GM19324 (cell line): Measurements from ENCODE around the gene CDH4.

Experiments used
- ATAC-seq: cut with Tn5 transposase; IDR thresholded peaks from one replicate; pipeline ENCODE4 v1.9.1; 2021; ENCODE audit warnings: mild to moderate bottlenecking, moderate library complexity; ENCODE audit not compliant: unreplicated experiment, low FRiP score

Gene CDH4

DNA sequence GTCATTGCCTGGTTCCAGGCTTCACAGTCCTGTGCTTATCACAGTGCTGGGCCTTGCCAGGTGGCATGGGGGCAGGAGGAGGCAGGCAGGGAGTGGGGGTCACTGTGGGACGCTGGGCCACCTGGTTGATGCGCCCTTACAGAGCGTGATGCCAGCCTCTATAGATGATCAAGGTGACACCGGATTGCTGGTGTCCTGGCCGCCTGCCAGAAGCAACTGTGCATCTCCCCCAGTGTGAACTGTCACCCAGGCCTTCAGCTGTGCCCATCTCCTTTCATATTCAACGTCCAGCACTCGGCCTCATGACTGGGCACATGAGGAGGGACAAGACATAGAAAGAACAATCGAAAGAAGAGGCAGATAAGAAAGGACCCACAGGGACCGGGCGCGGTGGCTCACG lies 494.7 kb downstream of the CDH4 start:
- ATAC-seq = no peak

DNA sequence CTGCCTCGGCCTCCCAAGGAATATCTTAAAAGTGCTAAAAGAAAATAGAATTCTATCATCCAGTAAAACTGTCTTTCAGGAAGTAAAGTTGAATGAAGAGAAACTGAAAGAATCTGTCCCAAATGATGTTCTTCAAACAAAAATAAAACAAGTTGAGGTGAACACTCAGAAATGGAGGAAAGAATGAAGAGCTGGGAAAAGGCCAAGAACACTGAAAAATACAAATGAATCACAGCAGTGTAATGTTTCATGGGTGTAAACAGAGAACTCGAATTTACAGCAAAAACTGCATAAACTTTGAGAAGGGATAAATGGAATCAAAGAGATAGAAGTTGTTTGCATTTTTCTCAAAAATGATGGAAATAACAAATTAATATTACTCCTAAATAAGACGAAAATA lies 496.3 kb downstream of the CDH4 start:
- ATAC-seq = no peak

DNA sequence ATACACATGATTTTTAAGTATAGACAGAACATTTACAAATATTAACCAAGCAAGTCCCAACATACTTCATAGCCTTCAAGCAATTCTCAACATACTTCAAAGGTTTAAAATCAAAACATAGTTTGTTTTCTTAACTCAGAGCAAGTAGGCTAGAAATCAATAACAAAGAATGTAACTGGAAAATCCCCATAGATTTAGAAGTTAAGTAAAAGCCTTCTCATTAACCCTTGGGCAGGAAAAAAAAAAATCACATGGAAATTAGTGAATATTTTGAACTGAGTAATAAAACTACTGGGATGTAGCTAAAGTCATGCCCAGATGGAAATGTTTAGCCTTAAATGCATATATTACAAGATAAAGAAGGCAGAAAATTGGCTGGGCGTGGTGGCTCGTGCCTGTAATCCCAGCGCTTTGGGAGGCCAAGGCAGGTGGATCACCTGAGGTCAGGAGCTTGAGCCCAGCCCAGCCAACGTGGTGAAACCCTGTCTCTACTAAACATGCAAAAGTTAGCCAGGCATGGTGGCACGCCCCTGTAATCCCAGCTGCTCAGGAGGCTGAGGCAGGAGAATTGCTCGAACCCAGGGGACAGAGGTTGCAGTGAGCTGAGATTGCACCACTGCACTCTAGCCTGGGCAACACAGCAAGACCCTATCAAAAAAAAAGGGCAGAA lies 497.5 kb downstream of the CDH4 start:
- no peak for ATAC-seq

DNA sequence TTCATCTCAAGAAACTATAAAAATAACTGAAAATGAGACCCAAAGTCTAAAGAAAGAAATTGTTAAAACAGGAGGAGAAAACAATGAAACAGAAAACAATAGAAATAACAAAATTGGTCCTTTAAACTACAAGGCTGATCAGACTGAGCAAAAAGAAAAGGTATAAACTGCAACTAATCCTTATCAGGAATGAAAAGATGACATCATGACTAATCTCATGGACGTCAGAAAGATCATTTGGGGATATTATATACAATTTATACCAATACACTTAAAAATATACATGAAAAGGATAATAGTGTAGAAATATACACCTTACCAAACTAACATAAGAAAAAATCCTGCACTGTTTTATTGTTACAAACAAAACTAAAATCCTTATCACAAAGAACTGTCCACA lies 498.0 kb downstream of the CDH4 start:
- no peak for ATAC-seq

DNA sequence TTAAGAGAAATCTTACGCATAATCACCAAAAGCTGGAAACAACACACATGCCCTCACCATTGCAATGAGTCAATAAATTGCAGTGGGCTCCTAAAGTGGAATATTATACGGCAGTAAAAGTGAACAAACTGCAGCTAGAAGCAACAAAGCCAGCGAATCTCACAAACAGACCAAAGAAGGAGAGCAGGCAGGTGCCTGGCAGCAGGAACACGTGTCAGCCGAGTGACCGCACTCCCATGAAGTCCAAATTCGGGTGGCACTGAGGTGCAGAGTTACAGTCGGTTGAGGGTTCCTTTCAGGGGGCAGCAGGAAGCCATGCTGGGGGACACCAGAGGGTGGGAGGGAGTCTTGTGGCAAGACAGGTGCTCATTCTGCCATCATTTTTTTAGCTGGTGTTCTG lies 500.5 kb downstream of the CDH4 start:
- no peak for ATAC-seq

DNA sequence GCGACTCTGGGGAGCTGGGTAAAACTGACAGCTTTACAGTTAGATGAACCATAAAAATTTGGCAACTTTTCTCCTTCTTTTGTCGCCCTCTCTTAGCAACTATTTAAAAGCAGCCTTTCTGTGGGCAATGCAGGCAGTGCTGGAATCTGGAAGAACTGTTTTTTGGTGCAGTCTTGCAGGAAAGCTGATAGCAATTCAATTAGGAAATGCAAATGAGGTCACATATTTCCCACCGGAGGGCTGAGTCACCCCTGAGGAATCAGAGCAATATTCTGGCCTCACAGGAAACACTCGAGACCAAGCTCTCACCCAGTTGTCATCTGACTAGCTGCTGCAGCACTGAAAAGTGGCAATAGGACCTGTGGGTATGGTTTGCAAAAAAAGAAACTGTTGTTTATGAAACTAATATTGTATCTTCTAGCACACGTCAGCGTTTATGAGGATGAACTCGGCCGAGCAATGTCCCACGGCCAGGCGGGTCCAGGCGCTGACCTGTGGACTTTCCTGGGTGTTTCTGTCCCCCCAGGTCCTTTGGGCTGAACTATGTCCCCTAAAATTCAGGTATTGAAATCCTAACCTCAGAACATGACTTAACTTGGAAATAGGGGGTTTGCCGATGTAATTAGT lies 501.4 kb downstream of the CDH4 start:
- no peak for ATAC-seq

DNA sequence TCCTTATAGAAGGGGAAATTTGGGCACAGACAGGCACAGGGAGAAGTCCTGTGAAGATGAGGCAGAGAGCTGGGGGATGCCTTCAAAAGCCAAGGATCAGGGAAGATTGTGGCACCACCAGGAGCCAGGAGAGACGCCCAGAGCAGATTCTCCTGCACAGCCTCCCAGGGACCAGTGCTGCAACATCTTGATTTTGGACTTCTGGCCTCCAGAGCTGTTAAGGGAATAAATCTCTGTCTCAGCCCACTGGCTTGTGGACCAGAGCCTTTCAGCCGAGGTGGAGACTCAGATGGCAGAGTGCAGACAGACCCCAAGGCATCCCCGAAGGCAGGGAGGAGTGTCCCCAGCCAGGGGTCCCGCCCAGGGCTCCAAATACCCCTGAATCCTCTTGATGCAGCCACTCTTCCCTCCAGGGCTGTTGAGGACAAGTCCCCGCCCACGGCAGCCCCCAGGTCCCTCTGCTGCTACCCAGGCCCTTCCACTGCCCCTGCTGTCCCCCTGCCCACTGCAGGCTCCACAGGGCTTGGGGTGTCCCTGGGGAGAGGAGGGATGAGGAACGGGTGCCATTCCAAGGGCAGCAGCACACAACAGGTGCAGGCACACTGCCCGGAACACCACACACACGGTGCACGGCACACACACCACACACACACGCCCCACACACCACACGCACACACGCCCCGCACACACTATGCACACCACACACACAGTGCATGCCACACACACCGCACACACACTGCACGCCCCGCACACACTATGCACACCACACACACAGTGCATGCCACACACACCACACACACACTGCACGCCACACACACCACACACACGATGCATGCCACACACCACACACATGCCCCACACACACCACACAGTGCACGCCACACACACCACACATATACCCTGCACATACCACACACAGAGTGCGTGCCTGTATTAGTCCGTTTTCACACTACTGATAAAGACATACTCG lies 502.2 kb downstream of the CDH4 start:
- no peak for ATAC-seq

DNA sequence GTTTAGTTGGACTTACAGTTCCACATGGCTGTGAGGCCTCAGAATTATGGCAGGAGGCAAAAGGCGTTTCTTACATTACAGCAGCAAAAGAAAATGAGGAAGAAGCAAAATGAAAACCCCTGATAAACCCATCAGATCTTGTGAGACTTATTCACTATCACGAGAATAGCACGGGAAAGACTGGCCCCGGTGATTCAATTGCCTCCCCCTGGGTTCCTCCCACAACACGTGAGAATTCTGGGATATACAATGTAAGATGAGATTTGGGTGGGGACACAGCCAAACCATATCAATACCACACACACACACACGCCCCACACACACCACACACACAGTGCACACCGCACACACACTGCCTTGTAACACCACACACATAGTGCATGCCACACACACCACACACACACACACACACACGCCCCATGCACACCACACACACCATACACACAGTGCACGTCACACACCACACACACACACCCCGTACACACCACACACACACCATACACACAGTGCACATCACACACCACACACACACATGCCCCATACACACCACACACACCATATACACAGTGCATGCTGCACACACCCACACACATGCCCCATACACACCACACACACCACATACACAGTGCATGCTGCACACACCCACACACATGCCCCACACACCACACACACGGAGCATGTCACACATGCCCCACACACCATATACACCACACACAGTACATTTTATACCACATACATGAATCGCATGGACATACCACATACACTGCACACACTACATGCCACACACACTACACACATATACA lies 503.1 kb downstream of the CDH4 start:
- no peak for ATAC-seq

DNA sequence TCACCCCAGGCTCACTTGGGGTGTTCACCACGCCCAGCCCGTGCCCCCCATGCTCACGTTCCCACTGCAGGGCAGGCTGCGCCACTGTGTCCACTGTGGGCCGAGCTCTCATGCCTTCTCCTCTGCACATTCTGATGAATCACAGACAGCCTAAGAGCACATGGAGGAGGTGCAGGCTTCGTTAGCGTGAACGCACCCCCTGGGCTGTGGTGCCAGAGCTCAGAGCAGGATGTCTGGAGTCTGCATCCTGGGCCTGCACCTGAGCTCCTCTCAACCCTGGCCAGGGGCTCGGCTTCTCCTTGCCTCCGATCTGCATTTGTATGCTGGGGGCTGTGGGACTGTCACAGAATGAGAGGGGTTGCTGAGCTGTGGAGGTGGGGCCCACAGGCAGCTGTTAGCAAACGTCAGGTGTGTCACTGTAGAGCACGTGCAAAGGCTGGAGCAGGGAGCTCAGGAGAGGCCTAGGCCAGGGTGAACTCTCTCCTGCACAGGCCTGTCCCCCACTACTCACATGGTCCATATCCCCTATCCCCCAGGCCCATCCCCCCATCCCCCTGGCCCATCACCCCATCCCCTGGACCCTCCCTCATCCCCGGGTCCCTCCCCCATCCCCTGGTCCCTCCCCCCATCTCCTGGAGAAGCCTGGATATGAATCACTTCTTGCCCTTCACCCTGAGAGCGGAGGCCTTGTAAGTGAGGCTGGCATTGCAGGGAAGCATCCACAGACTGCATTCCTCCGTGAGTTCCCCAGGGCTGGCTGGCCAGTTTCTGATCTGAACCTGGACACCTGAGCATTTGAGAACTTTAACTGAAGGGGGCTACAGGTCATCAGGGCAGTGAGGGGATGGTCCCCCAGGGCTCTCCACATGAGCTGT lies 504.1 kb downstream of the CDH4 start:
- no peak for ATAC-seq

DNA sequence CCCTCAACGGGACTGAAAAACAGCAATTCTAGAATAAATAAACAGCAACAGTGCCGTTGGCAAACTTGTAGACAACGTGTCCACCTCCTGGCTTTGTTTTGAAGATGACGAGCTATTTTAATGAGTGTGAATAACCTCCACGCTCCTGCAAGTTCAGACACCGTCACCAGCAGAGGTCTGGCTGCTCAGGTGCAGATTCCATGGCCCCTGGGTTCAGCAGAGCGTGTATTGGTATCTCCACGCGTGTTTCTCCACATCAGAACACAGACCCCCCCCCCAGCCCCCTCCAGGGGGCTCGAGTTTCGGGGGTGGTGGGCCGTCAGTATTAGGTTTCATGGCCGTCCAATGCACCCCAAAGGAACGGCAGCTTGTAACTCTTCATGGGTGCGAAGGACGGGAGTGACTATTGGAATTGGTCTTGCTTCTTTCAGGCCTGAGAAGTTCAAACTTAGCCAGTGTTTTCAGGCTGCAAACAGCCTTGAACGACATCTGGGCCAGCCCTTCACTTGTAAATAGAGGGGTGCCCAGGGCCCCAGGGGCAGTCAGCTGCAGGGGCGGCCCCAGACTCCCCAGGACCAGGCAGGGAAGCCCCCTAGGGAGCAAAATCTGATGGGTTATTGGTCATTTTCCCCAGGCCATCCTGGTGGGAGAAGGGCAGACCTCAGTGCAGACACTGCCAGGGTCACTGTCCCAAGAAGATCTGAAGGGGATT lies 505.1 kb downstream of the CDH4 start:
- no peak for ATAC-seq

DNA sequence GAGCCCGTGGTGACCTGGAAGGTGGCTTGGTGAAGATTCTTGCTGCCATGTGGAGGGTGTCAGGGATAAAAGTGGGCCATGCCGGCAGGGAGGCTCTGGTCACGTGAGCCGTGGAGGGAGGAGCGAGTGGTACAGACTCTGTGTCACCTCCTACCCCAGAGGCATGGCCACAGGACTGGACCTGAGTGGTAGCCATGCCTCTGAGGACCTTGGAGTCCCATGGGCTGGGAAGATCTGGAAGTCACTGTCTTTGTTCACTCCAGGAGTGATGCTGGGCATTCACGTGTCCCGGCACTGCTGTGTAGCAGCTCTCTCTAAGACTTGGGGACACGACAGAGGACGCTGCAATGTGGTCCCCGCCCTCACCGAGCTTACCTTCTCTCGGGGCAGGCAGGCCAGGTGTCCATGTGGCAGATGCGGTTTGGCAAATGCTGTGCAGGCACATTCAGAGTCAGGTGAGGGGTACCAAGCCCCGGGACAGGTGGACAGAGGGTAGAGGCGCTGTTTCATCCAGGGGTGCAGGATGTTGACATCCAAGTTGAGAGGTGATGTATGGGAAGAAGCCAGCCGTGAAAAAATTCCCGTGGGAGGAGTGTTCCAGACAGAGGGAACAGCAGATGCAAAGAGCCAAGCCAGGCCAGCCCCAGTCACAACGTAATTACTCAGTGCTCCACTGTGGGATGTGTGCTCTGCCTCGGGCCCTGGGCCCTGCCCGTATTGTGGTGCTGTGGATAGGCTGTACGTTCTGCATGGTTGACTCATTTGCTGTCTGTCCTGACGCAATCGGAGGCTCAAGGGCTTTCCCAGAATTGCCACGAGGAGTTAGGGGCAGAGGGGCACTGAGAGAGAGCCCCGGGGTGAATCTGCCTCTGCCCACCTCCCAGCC lies 505.9 kb downstream of the CDH4 start:
- no peak for ATAC-seq

DNA sequence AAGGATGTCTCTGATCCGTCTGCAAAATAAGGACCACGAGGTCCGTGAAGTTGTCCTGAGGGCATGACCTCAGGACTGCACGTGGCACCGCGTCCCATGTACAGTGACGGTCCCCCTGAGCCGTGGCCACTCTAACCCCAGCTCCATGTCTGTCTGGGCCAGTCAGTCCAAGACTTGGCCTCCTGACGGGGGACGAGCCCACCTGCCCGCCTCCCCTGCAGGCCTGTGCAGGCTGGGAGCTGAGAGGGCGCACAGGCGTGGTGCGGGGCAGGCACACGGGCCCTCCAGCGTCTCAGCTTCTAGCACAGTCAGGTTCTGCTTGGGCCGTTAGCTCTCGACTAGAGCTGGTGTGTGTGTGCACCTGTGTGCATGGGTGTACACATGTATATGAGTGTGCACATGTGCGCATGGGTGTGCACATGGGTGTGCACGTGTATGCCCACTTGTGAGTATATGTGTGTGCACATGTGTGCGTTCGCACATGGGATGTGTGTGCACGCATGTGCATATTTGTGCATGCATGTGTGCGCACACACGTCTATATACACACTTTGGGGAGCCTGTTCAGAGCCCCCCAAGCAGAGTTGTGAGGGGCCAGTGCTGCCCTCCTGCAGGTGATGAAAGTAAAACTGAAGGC lies 506.6 kb downstream of the CDH4 start:
- no peak for ATAC-seq

DNA sequence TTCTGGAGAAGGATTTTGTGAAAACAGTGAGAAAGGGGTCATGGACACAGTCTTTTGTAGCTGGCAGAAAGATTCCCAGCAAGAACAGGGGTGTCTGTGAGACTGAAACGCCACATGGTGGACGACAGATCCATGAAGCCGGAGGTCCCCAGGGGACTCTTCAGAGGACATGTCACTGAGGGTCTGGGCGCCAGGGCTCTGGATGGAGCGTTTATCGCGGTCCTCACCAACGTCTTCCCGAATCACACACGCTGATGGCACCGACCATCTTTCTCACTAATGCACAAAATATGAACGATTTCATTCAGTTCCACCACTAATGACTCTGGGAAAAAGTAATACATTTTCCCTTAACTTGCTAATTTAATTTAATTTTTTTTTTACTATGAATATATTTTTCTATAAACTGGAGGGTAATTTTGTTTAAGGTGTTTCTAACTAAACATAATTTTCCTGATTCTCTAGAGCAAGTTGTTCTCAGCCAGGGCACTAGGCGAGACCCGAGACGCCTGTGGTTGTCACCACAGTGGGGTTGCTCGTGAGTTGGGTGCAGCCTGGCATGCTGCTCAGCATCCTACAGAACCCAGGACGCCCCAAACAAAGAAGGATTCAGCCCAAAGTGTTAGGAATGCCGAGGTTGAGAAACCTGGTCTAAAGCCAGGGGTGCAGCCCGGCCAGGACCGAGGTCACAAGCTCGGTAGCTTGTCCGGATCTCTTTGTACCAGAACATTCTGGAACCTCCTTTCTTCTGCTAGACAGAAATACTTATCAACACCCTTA lies 507.4 kb downstream of the CDH4 start:
- ATAC-seq = no peak

DNA sequence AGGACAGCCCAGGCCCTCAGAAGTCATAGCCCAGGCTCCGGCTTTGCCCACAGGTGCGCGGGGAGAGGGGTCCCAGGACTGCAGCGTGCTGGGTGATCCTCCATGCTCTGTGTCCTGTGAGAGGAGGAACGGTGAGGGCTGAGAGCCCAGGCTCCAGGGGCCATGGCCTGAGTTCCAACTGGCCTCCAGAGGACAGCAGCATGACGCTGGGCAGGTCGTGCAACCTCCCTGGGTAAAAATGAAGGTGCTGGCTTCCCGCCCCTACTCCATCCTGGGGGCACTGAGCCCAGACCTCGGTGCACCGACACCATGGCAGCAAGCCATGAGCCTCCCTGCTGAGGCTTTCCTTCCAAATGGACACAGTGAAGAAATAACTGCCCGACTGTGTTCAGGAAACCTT lies 508.3 kb downstream of the CDH4 start:
- no peak for ATAC-seq

DNA sequence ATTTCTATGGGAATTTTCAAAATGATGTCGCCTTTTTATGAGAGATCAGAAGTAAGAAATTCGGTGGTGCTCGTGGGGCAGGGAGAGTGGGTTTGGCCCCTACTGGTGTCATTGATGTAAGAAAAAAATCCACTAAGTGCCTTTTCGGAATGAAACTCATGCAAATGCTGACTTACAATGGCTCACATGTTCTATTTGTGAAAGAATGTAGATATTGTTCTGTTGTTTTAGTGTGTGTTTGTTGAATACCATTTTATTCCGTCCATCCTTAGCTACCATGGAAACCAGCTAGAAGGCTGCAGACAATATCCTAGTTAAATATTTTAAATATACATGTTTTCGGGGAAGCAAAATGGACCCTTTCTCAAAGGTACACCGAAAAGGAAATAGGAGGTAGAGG lies 508.7 kb downstream of the CDH4 start:
- ATAC-seq = no peak

DNA sequence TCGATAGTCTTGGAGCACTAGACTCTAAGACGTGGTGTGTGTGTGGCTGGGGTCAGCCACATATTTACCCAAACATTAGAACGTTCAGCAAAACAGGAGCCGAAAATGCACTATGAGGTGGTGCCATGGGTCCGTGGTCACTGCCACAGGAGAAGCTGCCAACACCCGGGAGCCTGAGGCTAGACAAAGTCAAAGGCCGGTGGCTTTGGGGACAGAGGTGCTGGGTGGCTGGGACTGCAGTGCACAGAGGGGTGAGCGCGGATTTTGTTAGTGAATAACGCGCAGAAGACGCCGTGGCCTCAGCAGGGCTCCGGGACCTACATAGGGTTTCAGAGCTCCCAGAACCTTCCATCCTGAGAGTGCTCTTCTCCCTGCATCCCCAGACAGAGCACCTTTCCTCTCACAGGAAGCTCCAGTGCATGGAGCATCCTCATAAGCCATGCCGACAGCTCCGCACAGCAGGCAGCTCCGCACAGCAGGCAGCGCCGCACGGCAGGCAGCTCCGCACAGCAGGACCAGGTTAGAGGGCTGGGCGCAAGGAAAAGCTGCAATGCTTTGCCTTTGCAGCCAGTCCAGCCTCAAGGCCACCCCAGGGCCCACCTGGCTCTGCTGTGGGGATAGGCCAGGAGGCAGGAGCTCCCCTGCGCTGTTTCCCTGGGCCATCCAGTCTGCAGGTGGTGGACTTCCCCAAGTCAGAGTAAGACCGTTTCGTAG lies 509.5 kb downstream of the CDH4 start:
- no peak for ATAC-seq
